Neutrophil (primary cell): ENCODE data around the gene TMEFF2.
"Not testable (repeated sequence)": the region's sequence is repeated elsewhere in the genome, so short reads cannot be mapped to it uniquely, and the experiment has no call there.

Source experiments
- H3K27ac ChIP-seq: fragments of 200-600 bp; sonication (generic); 2 replicates; pipeline ENCODE4 v1.5.1; 2016; ENCODE audit warnings: mild to moderate bottlenecking, moderate library complexity
- H3K27me3 ChIP-seq: fragments of 200-600 bp; sonication (generic); 2 replicates; pipeline ENCODE4 v1.6.0; 2016; ENCODE audit warnings: mild to moderate bottlenecking
- H3K36me3 ChIP-seq: fragments of 200-600 bp; sonication (generic); 2 replicates; pipeline ENCODE4 v1.5.1; 2017
- H3K4me1 ChIP-seq, 2 experiments: fragments of 200-600 bp in 1 of 2; sonication (generic) in 1 of 2; 1 replicate in 1 of 2; 2 replicates in 1 of 2; pipeline versions ENCODE4 v1.5.1 to v1.6.1; 2013 to 2016; ENCODE audit warnings: low read depth in 1 of 2, low read length in 1 of 2, mild to moderate bottlenecking in 1 of 2, moderate library complexity in 1 of 2; ENCODE audit not compliant: control insufficient read depth in 1 of 2, insufficient read depth in 1 of 2
- H3K4me3 ChIP-seq, 2 experiments: fragments of 200-600 bp in 1 of 2; sonication (generic) in 1 of 2; 1 replicate in 1 of 2; 2 replicates in 1 of 2; pipeline ENCODE4 v1.5.1; 2013 to 2016; ENCODE audit warnings: low read depth in 1 of 2, low read length in 1 of 2, mild to moderate bottlenecking in 1 of 2, moderate library complexity in 1 of 2
- H3K9me3 ChIP-seq: fragments of 200-600 bp; sonication (generic); 2 replicates; pipeline ENCODE4 v1.5.1; 2016
- TF ChIP-seq, protein P1 (sequence below): fragments of 200-600 bp; sonication (generic); IDR thresholded peaks from 2 replicates; pipeline ENCODE4 v1.5.1; 2016; ENCODE audit warnings: antibody characterized with exemption

TMEFF2 gene

DNA sequence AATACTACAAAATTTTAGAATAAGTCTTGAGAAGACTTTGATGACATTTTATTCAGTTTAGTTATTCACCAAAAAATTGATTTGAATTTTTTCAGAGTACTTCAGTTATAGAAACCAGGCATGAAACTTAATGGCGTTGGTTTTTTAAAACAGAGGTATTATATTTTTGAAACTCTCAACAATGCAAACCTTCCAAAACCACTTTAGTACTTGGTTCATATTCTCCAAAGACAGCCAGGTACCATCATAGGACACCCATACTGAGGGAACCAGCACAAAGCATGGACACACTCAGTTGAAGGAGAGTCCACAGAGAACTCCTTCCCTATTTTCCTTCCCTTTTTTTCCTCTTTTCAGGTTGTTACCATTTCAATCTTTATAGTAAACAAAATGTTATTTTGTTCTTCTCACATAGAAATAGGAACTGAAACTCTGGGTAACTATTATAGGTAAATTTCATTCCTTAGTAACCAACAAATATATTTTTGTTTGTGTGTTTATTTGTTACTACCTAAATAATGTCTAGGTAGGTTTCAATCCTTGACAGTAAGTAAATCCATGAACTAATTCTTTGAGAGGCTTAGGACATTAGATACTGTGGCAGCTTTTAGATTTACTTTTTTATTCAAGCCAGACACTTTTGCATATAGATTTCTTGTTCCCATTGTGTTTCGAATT lies 95.8 kb downstream of the TMEFF2 start:
- Histone ChIP-seq H3K27me3 (no peaks in the 10 kb centered on the region), H3K9me3 (no peaks in the 10 kb centered on the region), H3K27ac (no peak overlapping the region), H3K4me3 (no peak overlapping the region), H3K36me3 (no peaks in the 10 kb centered on the region), H3K4me1 (no peaks in the 10 kb centered on the region)
- TF ChIP-seq, protein P1, sequence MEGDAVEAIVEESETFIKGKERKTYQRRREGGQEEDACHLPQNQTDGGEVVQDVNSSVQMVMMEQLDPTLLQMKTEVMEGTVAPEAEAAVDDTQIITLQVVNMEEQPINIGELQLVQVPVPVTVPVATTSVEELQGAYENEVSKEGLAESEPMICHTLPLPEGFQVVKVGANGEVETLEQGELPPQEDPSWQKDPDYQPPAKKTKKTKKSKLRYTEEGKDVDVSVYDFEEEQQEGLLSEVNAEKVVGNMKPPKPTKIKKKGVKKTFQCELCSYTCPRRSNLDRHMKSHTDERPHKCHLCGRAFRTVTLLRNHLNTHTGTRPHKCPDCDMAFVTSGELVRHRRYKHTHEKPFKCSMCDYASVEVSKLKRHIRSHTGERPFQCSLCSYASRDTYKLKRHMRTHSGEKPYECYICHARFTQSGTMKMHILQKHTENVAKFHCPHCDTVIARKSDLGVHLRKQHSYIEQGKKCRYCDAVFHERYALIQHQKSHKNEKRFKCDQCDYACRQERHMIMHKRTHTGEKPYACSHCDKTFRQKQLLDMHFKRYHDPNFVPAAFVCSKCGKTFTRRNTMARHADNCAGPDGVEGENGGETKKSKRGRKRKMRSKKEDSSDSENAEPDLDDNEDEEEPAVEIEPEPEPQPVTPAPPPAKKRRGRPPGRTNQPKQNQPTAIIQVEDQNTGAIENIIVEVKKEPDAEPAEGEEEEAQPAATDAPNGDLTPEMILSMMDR: no peak

DNA sequence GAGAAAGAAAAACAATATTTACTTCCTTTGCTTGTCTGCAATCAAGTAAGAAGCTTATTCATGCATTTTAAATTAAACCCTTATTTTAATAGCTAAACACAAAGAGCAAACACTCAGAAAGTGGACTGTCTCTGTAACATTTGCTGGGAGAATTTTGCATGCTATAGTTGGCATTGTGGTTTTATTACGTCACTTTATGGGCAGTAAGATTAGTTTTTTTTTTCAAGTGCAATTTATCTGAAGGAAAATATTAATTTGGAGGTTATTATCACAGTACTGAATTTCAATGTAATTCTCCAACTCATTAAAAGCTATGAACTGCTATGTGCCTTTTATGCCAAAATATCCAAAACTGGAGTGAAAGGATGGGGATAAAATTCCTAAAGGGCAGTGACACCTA lies 103.3 kb downstream of the TMEFF2 start:
- Histone ChIP-seq H3K4me3 (no peak overlapping the region), H3K27me3 (no peaks in the 10 kb centered on the region), H3K27ac (no peak overlapping the region), H3K4me1 (no peaks in the 10 kb centered on the region), H3K36me3 (no peaks in the 10 kb centered on the region), H3K9me3 (no peaks in the 10 kb centered on the region)
- TF ChIP-seq, protein P1: no peak

DNA sequence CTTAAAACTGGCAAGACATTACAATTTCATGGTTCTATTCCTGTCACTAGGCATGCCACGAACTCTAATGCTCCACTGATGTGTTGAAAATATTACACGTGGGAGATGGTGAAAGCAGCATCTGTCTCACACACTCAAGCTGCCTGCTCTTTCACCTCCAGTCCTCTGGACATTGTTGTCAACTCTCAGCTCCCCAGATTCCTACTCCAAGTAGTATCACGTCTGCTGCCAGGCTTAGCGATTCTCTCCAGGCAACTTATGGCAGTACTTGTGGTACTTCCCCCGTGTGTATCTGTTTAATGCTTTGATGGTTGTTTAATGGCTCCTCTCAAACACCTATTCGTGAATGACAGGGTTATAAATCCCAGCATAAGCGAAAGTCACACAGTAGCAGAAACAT lies 103.8 kb downstream of the TMEFF2 start:
- H3K27ac ChIP-seq: no peak overlapping the region
- no peaks in the 10 kb centered on the region for H3K4me1 ChIP-seq
- TF ChIP-seq, protein P1: no peak
- H3K4me3 ChIP-seq: no peak overlapping the region
- no peaks in the 10 kb centered on the region for H3K36me3 ChIP-seq
- H3K9me3 ChIP-seq: no peaks in the 10 kb centered on the region
- H3K27me3 ChIP-seq: no peaks in the 10 kb centered on the region

DNA sequence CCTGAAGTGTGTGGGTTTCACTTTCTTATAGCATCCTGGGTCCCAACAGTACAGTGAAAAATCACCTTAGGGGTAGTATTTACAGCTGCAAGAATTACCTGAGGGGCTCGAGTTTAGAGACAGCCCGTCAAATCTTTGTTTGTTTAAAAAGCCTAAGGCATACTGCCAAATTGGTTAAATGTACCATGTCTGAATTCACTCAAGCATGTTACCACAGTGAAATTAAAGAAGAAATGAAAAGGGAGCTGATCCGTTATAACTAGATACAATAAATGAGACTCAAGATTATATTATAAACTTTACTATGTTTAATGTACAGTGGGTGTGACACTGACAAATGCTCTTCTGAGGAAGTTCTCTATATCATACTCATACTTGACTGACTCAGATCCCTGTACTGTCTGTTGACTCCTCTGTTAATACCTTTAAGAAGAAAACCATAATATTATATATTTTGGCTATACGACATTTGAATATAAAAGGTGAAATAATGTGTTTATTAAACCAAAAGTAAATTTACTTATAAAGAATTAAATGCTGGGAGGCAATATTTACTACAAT lies 107.3 kb downstream of the TMEFF2 start:
- Histone ChIP-seq H3K4me3 (no peak overlapping the region), H3K4me1 (no peaks in the 10 kb centered on the region), H3K36me3 (no peaks in the 10 kb centered on the region), H3K27me3 (no peaks in the 10 kb centered on the region), H3K27ac (no peak overlapping the region), H3K9me3 (no peaks in the 10 kb centered on the region)
- TF ChIP-seq, protein P1: no peak

DNA sequence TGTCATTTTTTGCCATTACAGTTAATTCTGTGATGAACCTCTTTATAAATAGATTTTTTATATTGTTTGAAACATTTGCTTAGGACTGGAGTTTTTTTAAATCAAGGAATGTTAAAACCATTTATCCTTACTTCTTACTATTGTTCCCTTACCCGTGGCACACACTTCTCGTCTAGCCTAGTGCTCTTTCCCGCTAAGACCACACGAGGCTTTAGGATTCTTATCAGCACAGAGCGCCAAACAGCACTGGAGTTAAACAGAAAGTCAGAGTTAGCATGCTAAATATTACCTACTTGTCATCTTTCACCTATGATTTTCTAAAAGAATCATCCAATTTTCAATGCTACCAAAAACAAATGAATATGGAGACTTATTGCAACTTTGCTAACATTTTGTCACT lies 112.6 kb downstream of the TMEFF2 start:
- TF ChIP-seq, protein P1: no peak
- Histone ChIP-seq H3K27ac (no peak overlapping the region), H3K36me3 (no peaks in the 10 kb centered on the region), H3K4me3 (no peak overlapping the region), H3K27me3 (no peaks in the 10 kb centered on the region), H3K9me3 (no peaks in the 10 kb centered on the region), H3K4me1 (no peaks in the 10 kb centered on the region)

DNA sequence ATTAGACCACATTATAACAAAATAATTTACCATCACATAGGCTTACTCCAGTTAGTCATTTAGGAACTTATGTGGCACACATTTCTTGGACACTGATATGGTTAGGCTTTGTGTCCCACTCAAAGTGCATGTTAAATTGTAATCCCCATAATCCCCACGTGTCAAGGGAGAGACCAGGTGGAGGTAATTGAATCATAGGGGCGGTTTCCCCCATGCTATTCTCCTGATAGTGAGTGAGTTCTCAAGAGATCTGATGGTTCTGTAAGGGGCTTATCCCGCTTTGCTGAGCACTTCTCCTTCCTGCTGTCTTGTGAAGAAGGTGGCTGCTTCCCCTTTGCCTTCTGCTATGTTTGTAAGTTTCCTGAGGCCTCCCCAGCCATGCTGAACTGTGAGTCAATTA lies 114.6 kb downstream of the TMEFF2 start:
- not testable (repeated sequence) for H3K9me3 ChIP-seq, H3K4me1 ChIP-seq

More for the DNA sequence above, 114.6 kb downstream of the TMEFF2 start:
- not testable (repeated sequence) for H3K36me3 ChIP-seq, H3K4me3 ChIP-seq, H3K27ac ChIP-seq, H3K27me3 ChIP-seq
